Measurements from ENCODE around the gene RETREG3.
A peak's percentile ranks its signal among the peaks of the same experiment; 100 is the strongest.
"Not testable (repeated sequence)": the region's sequence is repeated elsewhere in the genome, so short reads cannot be mapped to it uniquely, and the experiment has no call there.

RETREG3 gene, protein sequence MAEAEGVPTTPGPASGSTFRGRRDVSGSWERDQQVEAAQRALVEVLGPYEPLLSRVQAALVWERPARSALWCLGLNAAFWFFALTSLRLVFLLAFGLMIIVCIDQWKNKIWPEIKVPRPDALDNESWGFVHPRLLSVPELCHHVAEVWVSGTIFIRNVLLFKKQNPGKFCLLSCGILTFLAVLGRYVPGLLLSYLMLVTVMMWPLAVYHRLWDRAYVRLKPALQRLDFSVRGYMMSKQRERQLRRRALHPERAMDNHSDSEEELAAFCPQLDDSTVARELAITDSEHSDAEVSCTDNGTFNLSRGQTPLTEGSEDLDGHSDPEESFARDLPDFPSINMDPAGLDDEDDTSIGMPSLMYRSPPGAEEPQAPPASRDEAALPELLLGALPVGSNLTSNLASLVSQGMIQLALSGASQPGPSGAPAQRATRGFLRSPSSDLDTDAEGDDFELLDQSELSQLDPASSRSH

DNA sequence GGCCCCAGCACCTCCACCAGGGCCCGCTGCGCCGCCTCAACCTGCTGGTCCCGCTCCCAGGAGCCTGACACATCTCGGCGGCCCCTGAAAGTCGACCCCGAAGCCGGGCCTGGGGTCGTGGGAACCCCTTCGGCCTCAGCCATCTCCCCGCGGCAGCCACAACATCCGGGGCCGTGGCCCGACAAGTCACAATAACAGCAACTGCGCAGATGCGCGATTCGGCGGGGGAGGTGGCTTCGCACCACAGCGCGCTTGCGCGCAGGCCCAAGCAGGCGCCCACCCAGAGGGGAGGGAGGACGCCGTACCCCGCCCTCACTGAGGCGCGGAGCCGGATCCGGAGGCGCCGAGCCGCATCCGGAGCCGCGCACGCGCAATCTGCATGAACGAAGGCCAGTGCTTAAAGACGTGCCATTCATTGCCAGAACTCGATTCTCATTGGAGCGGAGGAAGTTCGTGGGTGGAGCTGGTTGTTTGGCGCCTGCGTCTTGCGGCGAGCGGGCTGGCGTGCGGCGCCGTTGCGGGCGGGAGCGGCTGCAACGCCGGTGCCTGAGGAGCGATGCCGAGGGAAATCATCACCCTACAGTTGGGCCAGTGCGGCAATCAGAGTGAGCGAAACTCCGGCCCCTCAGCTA is at the start of gene RETREG3, which contains the start of gene TUBG1:
TSS of gene RETREG3 (minus strand) at position 193 of the 632 bp plus-strand sequence. CDS start at position 143, 50 bp downstream.
TSS of gene TUBG1 (plus strand) at position 502 of the 632 bp plus-strand sequence. CDS start at position 557, 55 bp downstream.
- peak; percentile 99 for DNase-seq

- DNase-seq = no peak
These were observed 48.8 kb upstream of the RETREG3 start for GRCh38 chr17:42657824-42658588.

DNA sequence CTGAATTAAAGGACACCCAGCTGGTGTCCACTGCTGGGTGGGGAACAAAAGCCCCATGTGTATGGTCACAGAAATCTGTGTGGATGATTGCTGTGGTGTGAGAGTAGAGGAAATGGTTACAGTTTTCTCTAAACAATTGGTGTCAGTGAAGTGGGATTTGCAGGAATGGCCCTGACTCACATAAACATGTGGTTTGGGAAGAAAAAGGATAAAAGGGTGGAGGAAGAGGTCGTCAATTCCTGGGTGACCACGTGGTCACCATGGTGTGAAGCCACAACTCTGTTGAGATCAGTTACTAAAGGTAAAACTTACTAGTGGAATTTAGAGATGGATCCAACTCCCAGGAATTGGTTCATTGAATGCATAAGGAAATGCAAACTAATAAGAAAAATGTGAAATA is 46.4 kb upstream of the RETREG3 start:
- no peak for DNase-seq

DNA sequence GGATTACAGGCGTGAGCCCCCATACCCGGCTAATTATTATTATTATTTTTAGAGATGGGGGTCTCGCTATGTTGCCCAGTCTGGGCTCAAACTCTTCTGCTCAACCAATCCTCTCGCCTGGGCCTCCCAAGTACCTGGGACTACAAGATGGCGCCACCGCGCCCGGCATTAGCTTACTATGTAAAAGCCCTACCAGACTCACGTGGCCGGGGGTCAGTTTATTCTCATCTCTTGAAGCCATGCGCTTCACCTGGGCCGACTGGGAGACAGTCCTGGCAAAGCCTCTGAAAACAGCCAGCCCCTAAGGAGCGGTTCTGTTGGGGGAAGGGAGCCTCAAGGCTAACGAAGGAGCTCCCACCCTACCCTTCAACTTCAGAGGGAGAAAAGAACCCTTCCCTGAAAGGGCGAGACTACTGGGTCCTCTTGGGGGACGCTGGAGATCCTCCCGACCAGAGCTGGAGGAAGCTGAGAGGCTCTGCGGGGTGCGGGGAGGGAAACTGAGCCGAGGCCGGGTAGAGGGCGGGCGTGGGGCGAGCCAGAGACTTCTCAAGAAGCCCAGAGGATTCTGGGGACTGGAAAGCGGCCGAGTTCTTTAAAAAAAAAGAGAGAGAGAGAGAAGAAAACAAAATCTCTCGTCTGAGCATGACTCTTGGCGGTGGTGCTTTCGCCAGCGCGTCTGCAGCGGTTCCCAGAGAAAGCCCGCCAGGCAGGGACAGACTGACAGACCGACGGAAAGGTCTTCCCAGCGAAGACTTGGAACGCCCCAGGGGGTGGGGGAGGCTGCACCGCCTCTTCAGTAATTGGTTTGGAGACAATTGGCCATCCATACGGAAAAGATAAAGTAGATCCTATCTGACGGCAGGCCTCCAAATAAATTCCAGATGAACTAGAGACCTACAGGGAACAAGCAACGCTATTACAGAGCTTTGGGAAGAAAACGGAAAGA is 44.3 kb upstream of the RETREG3 start:
- peak; percentile 93 for DNase-seq

GRCh38 chr17:42651392-42651791 is 42.2 kb upstream of the RETREG3 start:
- no peak for DNase-seq

DNA sequence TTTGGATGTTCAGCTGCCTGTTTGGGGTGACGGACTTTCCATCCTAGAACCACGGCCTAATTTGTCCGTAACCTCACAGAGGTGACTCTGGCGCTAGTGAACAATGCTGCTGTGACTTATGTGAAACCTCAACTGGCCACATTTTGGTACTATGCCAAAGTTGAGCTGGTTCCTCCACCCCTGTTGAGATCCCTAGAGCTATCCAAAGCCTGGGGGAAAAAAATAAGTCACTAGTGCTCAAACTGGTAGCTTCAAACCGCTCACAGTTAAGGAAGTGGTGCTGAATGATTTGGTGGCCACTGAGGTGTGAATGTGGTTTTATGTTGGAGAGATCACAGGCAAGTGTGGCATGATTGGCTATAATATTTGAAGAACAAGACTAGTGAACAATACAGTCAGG is 38.6 kb upstream of the RETREG3 start:
- DNase-seq = no peak

- peak; percentile 53 for DNase-seq
These were observed 33.2 kb upstream of the RETREG3 start for GRCh38 chr17:42642336-42642735.

- DNase-seq = no peak
These were observed 30.9 kb upstream of the RETREG3 start for GRCh38 chr17:42640121-42640520.

DNA sequence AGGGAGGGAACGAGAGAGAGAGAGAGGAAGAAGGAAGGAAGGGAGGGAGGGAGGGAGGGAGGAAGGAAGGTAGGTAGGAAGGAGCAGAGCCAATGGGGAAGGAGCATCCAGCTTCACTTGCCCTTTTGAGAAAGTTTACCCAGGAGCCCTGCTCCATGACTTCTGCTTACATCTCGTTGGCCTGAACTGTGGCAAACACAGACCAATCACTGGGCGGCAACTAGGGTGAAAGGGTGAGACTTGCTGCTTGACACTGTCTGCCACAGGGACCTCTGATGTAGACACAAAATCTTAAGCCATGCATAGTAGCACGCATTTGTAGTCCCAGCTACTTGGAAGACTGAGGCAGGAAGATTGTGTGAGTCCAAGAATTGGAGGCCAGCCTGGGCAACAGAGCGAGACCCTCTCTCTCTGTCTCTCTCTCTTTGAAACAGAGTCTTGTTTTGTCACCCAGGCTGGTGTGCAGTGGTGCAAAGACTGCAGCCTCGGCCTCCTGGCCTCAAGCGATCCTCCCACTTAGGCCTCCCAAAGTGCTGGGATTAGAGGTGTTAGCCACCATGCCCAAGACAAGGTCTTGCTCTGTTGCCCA is 30.4 kb upstream of the RETREG3 start:
- DNase-seq = no peak

- no peak for DNase-seq
These were observed 23.8 kb upstream of the RETREG3 start for GRCh38 chr17:42632949-42633444.

- no peak for DNase-seq
These were observed 20.3 kb upstream of the RETREG3 start for GRCh38 chr17:42629411-42630009.

GRCh38 chr17:42627032-42627764 is 18.0 kb upstream of the RETREG3 start:
- not testable (repeated sequence) for DNase-seq

DNA sequence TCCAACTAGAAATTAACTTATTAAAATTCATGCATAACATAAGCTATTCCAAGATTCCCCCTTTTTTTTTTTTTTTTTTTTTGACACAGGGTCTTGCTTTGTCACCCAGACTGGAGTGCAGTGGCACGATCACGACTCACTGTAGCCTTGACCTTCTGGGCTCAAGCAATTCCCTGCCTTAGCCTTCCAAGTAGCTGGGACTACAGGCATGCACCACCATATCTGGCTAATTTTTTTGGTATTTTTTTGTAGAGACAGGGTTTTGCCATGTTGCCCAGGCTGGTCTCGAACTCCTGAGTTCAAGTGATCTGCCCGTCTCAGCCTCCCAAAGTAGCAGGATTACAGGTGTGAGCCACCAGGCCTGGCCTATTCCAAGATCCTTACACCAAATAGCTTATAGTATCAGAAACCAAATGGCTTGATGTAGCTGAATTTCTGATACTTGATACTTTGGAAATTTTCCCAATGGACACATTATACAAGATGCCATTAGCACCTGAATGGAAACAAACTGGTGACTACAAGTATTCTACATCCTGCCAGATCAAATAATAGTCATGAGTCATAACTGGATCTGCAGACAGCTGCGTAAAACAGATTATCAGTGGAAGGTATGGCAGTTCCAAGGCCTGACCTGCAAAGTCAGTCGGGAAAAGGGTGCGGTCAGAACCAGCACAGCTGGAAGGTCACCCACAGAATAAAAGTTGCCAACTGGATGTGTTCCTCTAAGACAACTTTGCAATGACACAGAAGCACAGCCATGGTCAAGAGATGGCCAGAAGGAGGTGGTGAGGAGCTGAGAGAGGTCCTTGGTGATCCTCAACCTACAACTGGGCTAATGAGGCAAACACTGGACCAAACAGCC is 14.8 kb upstream of the RETREG3 start:
- no peak for DNase-seq

GRCh38 chr17:42623271-42623670 is 14.1 kb upstream of the RETREG3 start:
- DNase-seq = no peak

DNA sequence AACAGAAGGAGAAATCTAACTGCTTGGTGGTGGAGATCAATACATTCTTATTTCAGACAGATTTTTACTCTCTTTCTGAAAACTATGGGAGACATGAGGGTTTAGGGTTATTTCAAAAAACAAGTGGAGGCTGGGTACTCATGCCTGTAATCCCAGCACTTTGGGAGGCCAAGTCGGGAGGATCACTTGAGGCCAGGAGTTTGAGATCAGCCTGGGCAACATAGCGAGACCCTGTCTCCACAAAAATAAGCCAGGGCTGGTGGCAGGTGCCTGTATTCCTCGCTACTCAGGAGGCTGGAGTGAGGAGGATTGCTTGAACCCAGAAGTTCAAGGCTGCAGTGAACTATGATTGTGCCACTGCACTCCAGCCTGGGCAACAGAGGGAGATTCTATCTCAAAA is 12.8 kb upstream of the RETREG3 start:
- not testable (repeated sequence) for DNase-seq

GRCh38 chr17:42618442-42619150 is 9.4 kb upstream of the RETREG3 start:
- peak; percentile 34 for DNase-seq

DNA sequence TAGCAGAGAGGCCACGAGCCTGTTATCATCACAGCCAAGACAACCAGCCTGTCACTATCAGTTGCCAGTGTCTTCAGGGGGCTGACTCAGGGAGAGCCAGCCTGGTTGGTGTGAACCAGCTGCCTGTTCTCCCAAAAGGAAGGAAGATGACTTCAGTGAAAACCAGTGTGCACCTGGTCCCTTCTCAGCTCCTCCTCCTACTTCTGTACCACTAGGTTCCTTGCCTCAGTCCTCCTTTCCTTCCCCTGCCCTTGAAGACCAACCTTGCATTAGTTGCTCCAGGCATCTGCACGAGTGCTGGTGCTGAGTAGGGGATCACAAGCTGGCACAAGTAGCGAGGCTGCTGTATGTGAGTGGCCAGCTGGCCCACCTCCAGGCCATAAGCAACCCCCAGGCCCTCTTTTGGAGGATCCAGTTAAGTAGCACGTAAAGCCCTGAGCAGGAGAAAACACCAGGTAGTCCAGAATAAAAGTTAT is 8.8 kb upstream of the RETREG3 start:
- peak; percentile 7 for DNase-seq

GRCh38 chr17:42613699-42614295 is 4.6 kb upstream of the RETREG3 start:
- DNase-seq = no peak

Data from eye (tissue), 1 donor.